HG02588 (cell line): ENCODE data around the gene ERN2.
"Not testable (repeated sequence)": the region's sequence is repeated elsewhere in the genome, so short reads cannot be mapped to it uniquely, and the experiment has no call there.

Experiments
- ATAC-seq: cut with Tn5 transposase; IDR thresholded peaks from one replicate; pipeline ENCODE4 v1.9.1; 2021; ENCODE audit warnings: mild to moderate bottlenecking, moderate library complexity; ENCODE audit not compliant: unreplicated experiment

The ERN2 gene

GRCh38 chr16:23712976-23713375, at the start of gene ERN2:
TSS of gene ERN2 (minus strand) at chr16:23713222. CDS start at chr16:23713187, 35 bp downstream.
- no peak for ATAC-seq

- ATAC-seq = no peak
Measured at GRCh38 chr16:23757937-23758619, 45.1 kb upstream of the ERN2 start.

- no peak for ATAC-seq
Measured at GRCh38 chr16:23757116-23757515, 44.1 kb upstream of the ERN2 start.

GRCh38 chr16:23755484-23755809, 42.4 kb upstream of the ERN2 start:
- no peak for ATAC-seq

GRCh38 chr16:23754594-23755483, 41.8 kb upstream of the ERN2 start, which contains the start of gene CHP2:
TSS of gene CHP2 (plus strand) at chr16:23755026. CDS start at chr16:23755050, 24 bp downstream.
- no peak for ATAC-seq

GRCh38 chr16:23753908-23754593, 41.0 kb upstream of the ERN2 start:
- no peak for ATAC-seq

GRCh38 chr16:23751053-23751452, 38.0 kb upstream of the ERN2 start:
- not testable (repeated sequence) for ATAC-seq

- ATAC-seq = no peak
Measured at GRCh38 chr16:23748630-23749029, 35.6 kb upstream of the ERN2 start.

- ATAC-seq = no peak
Measured at GRCh38 chr16:23745263-23745662, 32.2 kb upstream of the ERN2 start.

- ATAC-seq = no peak
Measured at GRCh38 chr16:23742766-23743165, 29.7 kb upstream of the ERN2 start.

- no peak for ATAC-seq
Measured at GRCh38 chr16:23741675-23742303, 28.8 kb upstream of the ERN2 start.

GRCh38 chr16:23739516-23739915, 26.5 kb upstream of the ERN2 start:
- ATAC-seq = no peak

GRCh38 chr16:23737423-23738028, 24.5 kb upstream of the ERN2 start:
- not testable (repeated sequence) for ATAC-seq

GRCh38 chr16:23734176-23734893, 21.3 kb upstream of the ERN2 start:
- no peak for ATAC-seq

GRCh38 chr16:23729503-23730424, 16.7 kb upstream of the ERN2 start:
- no peak for ATAC-seq

GRCh38 chr16:23728112-23728477, 15.1 kb upstream of the ERN2 start:
- no peak for ATAC-seq

GRCh38 chr16:23726710-23727109, 13.7 kb upstream of the ERN2 start:
- ATAC-seq = no peak

- ATAC-seq = no peak
Measured at GRCh38 chr16:23724785-23725131, 11.7 kb upstream of the ERN2 start.

GRCh38 chr16:23724096-23724784, 11.2 kb upstream of the ERN2 start:
- ATAC-seq = no peak
